Stimulated activated CD4-positive, alpha-beta T cell treated with anti-CD3 and anti-CD28 coated beads, Interleukin-1b, Interleukin-23, amount 100 ng/mL, for 4 hours (primary cell): ENCODE measurements around the gene EHF.

Source experiments
- DNase-seq, 2 donors: peaks; one replicate each; pipeline ENCODE4 v3.0.0-alpha.2; 2020; ENCODE audit warnings: low read depth in 2 of 2

The EHF gene

GRCh38 chr11:34643846-34644245 lies 23.0 kb downstream of the EHF start:
- DNase-seq, result no peak

- no peak for DNase-seq
These were observed 23.9 kb downstream of the EHF start for GRCh38 chr11:34644669-34645406.

DNA sequence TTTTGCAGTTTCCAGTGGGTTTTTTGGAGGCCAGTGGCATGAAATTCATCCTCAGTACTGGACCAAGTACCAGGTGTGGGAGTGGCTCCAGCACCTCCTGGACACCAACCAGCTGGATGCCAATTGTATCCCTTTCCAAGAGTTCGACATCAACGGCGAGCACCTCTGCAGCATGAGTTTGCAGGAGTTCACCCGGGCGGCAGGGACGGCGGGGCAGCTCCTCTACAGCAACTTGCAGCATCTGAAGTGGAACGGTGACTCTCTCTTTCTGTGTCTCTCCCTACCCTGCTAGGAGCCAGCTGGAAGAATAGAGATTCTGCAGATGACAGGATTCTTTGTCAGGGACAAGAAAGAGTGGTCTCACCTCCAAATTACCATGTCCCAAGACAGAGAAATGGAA lies 25.5 kb downstream of the EHF start:
- DNase-seq, result no peak

GRCh38 chr11:34647131-34647530 lies 26.2 kb downstream of the EHF start:
- no peak for DNase-seq

GRCh38 chr11:34647532-34647931 lies 26.6 kb downstream of the EHF start:
- no peak for DNase-seq

DNA sequence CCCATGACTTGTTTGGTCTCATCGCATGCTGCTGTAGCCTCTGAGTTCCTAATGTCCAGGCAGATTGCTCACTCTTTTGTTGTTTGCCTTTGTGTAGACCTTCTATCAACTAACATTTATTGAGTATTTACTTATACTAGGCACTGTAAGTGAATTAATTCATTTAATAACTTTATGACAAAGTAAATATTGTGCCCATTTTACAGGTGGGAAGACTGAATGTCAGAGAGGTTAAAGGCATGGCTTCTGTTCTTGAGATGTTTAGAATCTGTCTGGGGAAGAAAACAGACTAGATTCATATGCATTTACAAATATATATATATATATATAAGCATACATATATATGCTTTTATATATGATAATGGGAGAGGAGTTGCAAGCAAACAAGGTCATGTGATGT lies 27.1 kb downstream of the EHF start:
- no peak for DNase-seq

DNA sequence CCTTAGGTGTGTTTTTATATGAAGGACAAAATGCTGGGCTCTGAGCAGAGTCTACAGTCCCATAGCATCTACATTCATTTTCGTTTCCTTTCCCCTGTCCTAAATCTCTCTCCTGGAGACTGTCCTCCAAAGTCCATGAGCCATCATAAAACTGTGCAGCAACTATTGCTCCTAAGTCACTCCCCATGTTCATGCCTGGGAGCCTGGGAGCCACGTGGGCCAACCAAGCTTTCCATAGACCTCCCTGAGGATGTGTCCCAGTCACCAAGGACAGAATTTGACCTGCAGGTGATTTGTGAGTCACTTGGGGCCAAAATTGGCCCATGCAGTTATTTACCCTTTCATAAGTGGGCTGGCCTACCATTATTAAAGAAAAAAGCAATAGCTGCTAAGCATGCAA lies 28.7 kb downstream of the EHF start:
- no peak for DNase-seq

GRCh38 chr11:34650528-34650927 lies 29.6 kb downstream of the EHF start:
- peak; percentile 54 to 55 for DNase-seq

GRCh38 chr11:34651551-34651950 lies 30.7 kb downstream of the EHF start:
- no peak for DNase-seq

- DNase-seq, result no peak
These were observed 31.5 kb downstream of the EHF start for GRCh38 chr11:34652191-34652973.

DNA sequence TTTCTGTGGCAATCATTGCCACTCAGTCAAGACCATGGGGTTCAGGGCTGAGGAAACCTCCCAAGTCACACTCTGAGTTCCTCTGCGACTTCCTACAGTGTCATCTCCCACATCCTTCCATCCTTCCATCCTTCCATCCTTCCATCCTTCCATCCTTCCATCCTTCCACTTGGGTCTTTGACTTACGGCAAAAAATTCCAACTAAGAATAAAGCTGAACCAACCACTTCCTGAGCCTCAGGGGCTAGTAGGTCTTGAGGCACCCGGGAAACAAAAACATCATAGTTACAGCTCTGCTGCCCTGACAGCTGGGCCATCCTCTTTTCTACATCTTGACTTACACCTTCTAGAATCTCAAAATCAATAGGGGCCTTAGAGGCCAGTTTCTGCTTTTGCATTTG lies 32.1 kb downstream of the EHF start:
- DNase-seq, result no peak

GRCh38 chr11:34653851-34654482 lies 33.1 kb downstream of the EHF start:
- no peak for DNase-seq

DNA sequence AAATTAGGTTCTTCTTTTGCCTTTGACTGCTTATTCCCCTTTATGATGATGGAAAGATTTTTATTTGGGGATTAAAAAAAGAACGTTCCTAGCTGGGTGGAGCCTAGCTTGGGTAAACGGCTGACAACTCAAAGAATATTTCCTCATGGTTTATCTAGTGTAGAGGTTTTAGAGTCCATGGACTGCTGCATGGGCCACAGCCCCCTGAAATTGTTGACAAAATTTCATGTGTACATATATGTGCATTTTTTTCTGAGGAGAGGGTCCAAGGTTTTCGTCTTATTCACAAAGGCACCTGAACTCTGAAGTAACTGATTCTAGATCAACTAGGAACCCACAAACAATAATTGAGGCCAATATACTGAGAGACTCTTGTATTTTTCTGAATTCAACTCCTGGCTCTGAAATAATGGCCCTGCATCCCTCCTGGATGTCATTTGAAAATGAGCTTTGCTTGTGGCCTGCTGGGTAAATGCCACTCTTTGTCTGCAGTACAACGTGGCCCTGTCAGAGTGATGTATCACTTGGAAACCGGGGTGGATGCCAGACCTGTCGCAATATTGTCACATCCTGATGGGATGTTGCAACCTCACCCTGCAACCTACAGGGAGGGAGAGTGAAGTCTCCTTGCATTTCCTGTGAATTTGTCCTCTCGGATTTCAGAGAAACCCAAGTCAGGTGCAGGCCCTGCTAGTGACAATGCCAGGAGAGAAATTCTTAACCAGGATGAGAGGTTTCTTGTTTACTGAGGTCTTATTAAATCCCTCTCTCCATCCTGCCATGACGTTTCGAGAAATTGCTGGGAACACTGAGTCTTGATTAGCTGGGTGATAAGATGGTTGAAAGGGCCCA lies 33.8 kb downstream of the EHF start:
- DNase-seq, result no peak

GRCh38 chr11:34655335-34656008 lies 34.6 kb downstream of the EHF start:
- DNase-seq, result no peak

GRCh38 chr11:34656062-34656720 lies 35.3 kb downstream of the EHF start:
- DNase-seq, result no peak

- no peak for DNase-seq
These were observed 37.5 kb downstream of the EHF start for GRCh38 chr11:34658071-34659015.

DNA sequence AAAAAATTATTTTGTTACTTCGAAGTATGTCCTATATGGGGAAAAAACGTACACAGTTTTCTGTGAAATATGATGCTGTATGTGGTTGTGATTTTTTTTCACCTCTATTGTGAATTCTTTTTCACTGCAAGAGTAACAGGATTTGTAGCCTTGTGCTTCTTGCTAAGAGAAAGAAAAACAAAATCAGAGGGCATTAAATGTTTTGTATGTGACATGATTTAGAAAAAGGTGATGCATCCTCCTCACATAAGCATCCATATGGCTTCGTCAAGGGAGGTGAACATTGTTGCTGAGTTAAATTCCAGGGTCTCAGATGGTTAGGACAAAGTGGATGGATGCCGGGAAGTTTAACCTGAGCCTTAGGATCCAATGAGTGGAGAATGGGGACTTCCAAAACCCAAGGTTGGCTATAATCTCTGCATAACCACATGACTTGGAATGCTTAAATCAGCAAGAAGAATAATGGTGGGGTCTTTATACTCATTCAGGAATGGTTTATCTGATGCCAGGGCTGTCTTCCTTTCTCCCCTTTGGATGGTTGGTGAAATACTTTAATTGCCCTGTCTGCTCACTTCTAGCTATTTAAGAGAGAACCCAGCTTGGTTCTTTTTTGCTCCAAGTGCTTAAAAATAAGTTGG lies 38.3 kb downstream of the EHF start:
- DNase-seq, result no peak

- DNase-seq, result no peak
These were observed 44.4 kb downstream of the EHF start for GRCh38 chr11:34665077-34665835.
